Medulla oblongata (tissue), 1 donor: Measurements from ENCODE around the gene C1orf159.
"Not testable (repeated sequence)": the region's sequence is repeated elsewhere in the genome, so short reads cannot be mapped to it uniquely, and the experiment has no call there.

ENCODE experiments used
- DNase-seq: peaks from one replicate; pipeline ENCODE4 v3.0.0-alpha.2; 2015; ENCODE audit errors: extremely low spot score

Gene C1orf159

DNA sequence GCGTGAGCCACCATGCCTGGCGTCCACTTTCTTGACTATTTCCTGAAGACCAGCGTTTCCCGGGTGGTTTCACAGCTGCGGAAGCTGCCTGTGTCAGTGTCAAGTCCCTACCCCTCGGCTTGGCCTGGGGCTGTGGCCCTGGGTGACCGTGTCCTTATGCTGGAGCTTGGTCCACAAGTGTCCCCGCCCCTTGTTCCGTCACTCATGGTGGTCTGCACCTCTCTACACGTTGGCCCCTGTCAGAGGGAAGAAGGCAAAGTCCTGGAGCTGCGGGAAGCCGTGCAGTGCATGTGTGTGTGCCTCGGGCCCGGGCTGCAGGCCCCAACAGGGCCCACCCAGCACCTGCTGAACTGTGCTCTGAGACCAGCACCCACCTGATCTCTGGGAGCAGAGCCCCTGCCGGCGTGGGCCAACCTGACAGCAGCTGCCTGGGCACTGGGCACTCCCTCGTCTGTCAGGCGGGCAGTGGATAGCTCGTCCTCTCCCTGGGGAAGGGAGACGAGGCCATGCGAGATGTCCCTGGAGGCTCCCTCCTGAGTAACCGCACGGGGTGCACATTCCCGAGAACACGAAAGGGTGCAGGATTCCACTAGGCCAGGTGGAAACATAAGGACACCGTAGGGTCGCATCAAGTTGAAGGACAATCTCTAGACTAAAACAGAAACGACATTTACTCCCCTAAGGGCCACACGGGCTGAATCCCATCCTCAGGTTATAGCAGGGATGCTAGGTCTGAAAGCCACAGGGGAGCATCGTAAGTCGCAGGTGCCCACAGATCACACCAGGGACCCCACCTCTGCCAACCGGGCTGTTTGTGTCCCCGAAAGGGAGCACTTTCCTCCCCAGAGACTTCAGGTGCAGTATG lies 2.4 kb upstream of the C1orf159 start:
- DNase-seq, result no peak

DNA sequence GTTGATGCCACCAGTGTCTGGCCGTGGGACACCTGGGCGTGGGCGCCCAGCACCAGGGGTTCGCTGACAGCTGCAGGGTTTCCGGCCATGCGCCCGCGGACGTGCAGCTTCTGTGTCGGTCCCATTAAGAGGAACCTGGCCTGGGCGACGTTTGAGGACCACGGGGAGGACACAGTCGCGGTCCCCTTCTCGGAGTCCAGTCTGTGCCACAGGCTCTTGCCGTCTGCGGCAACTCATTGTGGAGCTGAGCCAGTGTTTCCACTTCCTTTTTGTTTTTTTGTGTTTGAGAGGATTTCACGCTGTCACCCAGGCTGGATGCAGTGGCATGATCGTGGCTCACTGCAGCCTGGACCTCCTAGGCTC lies 1.6 kb upstream of the C1orf159 start:
- DNase-seq, result no peak

DNA sequence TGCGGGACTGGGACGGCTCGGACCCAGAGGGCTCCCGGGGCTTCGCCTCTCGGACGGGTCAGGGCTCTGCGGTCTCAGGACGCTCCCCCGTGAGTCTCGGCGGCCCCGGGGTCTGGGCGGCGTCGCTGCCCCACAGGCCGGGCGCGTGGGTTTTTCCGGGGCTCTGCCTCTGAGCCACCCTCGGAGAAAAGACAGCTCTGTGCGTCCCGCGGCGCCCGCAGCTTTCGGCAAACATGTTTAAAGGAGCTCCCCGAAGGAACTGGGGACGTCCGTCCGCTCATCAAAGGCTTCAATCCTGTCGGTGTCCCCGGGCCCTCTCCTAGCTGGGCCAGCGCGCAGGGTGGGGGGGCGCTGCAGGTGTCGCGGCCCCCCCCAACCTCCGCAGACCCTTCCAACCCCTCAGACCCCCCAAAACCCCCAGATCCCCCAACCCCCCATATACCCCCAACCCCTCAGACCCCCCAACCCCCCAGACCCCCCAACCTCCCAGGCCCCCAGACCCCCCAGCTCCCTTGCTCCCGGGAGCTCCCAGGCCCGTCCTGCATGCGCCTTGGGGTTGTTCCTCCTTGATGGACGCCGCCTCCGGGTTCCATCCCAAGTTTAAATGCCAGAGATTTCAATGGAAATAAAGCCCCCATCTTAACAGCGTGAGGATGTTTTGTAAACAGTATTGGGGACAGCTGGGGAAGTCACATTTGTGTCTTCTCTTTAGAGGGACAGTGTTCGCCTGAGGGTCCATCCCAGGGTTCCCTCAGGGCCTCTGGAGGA lies 996 bp upstream of the C1orf159 start:
- no peak for DNase-seq

DNA sequence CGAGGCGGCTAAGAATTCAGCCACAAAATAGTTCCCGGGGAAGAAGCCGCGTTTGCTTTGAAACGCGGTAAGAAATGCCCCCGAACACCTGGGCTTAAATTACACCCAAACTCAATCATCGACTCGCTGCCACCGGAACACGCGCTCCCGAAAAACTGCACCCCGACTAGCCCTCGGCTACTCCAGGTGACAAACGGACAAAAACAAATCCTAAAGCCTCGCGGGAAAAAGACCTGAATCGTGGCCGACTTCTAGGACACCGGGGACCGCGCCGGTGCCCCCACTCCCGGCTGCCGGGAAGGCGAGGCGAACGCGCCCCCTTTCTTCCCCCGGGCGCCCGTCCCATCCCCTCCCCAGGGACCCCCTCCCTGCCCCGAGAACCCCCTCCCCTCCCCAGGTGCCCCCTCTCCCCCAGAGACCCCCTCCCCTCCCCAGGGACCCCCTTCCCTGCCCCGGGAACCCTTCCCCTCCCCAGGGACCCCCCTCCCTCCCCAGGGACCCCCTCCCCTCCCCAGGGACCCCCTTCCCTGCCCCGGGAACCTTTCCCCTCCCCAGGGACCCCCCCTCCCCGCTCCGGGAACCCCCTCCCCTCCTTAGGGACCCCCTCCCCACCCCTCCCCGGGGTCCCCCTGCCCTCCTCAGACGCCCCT lies 628 bp downstream of the C1orf159 start:
- no peak for DNase-seq

DNA sequence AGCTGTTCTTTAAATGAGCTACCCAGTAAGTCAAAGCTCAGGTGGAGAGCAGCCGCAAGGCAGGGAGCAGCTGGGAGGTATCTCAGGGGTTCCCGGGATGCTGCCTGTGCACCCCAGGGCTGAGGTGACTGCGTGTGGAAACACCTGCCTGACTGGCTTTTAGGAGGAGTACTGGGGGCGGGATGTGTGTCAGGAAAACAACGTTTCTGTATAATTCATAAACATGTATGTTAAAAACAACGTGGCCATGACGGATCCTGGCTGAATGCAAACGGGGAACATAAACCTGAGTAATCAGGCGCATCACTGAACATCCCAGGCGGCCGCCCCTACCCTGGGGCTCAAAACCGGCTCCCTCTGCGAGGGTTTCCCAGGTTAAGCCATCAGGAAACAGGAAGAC lies 1.5 kb downstream of the C1orf159 start:
- no peak for DNase-seq

DNA sequence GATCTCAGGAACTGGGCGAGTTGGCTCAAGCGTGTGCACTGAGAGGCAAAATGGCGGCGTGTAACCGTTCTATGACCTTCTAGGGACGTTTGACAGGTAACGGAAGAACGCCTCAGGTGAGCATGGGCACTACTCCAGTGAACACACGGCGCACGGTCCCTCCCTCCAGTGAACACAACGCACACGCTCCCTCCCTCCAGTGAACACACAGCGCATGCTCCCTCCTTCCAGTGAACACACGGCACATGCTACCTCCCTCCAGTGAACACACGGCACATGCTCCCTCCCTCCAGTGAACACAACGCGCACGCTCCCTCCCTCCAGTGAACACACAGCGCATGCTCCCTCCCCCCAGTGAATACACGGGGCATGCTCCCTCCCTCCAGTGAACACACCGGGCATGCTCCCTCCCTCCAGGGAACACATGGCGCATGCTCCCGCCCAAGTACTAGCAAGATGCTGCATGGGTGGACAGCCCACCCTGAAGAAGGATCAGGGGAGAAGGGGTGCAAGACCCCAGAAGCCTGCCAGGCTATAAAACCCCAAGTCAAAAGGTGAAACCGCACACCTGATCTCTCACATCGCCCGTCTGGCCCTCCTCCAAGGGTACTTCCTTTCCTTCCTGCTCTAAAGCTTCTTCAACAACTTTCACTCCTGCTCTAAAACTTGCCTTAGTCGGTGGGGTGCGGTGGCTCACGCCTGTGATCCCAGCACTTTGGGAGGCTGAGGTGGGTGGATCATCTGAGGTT lies 3.5 kb downstream of the C1orf159 start:
- no peak for DNase-seq

DNA sequence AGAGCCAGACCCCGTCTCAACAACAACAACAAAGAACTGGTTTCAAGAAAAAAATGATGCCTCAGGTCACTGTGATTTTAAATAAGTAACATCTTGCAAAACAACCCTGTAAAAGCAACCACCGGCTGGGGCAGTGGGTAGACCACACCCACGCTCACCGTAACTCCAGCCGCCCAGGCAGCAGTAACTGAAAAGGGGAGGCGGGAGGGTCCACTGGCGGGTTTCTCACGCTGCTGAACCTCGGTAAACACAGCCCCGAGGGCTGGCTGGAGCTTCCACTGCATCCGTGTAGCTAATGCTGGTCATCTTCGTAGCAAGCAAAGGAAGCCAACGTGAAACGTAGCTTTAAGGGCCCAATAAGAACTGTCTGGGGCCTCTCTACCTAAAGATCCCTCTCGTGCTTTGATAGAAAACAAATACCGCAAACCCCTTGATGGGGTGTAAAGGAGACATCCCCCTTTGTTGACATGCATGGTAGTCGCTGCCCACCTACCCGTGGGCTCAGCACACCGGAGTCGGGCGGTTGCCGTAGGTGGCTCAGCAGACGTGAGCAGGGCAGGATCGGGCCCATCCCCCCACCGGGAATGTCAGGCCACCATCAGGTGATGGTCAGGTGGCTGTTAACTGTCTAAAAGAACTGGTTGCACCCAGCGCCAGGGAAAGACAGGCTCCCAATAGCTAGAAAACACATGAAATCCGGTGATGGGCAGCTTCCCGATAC lies 4.2 kb downstream of the C1orf159 start:
- no peak for DNase-seq

DNA sequence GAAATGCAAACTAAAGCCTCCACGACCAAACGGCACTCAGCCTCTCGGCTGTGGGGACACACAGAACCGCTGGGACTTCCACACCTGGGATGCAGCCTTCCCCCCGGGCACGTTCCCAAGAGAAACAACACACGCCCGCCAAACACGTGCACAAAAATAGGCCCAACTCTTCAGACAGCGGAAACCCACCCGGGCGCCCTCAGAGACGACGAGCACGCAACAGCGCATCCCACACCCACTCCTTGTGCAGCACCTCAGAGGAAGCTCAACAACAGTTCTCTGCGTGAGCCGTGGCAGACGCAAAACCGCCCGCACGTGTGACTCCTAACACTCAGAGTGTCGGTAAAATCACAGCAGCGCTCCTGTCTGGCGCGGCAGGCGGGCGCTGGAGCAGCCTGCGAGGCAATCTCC lies 5.3 kb downstream of the C1orf159 start:
- no peak for DNase-seq

DNA sequence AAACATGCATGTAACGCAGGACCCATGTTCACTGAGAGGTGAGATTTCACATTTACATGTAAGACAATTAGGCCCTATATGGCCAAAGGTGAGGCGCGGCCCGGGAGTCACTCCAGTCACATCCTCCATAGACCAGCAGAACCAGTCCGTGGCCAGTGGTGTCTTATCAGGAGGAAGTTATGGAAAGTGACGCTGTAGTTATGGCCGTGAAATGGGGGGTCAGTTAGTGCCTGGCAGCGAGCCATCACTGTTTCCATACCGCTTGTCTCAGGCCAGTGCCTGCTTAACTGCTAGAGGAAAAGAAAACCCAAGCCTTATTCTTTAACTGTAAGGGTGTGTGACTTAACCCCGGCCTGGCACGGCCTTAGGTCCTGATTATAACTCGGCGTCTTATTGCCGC lies 6.1 kb downstream of the C1orf159 start:
- DNase-seq, result no peak

DNA sequence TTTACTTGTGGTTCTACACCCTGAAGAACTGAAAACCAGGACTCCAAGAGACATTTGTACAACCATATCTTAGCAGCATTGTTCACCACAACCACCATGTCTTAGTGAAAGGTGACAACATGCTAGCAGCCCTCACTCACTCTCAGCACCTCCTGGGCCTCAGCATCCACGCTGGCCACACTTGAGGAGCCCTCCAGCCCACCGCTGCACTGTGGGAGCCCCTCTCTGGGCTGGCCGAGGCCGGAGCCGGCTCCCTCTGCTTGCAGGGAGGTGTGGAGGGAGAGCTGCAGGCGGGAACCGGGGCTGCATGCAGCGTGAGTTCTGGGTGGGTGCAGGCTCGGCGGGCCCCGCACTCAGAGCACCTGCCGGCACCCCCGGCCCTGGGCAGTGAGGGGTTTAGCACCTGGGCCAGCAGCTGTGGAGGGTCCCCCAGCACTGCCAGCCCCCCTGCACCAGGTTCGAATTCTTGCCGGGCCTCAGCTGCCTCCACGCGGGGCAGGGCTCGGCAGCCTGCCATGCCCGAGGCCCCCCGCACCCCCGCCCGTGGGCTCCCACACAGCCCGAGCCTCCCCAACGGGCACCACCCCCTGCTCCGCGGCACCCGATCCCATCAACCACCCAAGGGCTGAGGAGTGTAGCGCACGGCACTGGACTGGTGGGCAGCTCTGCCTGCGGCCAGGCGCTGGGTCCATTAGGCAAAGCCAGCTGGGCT lies 9.2 kb downstream of the C1orf159 start:
- no peak for DNase-seq

DNA sequence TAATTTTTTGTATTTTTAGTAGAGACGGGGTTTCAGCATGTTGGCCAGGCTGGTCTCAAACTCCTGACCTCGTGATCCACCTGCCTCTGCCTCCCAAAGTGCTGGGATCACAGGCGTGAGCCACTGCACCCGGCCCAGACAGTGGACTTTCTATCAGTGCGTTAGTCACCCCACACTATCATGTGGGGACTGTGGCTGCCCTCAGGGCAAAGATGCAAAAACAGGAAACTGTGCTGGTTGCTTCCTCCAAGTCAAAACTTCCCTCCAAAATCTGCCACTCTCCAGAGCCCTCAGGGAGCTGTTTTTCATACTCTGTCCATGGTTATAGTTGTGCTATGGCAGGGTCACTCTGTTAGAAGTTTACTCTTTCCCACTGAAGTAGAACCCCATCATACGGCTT lies 11.7 kb downstream of the C1orf159 start:
- not testable (repeated sequence) for DNase-seq

DNA sequence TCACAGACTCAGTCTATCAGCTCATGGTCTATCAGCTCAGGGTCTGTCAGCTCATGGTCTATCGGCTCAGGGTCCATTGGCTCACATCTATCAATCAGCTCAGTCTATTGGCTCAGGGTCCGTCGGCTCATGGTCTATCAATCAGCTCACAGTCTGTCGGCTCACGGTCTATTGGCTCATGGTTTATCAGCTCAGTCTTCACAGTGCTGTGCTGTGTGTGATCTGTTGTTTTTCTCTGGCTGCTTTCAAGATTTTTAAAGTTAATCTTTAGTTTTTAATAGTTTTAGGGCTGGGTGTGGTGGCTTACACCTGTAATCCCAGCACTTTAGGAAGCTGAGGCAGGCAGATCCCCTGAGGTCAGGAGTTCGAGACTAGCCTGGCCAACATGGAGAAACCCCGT lies 14.4 kb downstream of the C1orf159 start:
- no peak for DNase-seq

DNA sequence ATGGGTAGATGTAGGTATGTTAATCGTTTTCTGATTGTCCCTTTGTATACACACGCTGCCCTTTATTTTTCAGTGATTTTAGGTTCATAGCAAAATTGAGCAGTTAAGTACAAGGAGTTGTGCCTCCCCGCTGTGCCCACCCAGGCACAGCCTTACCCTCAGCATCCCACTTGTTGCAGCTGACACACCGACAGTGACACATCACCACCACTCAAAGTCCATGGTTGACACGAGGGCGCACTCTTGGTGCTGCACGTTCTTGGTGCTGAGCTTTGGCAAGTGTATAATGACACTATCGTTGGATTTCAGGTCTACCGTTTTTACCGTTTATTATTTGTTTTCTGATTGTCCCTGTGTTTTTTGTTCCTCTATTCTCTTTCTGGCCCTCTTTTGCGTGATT lies 15.6 kb downstream of the C1orf159 start:
- DNase-seq, result no peak

DNA sequence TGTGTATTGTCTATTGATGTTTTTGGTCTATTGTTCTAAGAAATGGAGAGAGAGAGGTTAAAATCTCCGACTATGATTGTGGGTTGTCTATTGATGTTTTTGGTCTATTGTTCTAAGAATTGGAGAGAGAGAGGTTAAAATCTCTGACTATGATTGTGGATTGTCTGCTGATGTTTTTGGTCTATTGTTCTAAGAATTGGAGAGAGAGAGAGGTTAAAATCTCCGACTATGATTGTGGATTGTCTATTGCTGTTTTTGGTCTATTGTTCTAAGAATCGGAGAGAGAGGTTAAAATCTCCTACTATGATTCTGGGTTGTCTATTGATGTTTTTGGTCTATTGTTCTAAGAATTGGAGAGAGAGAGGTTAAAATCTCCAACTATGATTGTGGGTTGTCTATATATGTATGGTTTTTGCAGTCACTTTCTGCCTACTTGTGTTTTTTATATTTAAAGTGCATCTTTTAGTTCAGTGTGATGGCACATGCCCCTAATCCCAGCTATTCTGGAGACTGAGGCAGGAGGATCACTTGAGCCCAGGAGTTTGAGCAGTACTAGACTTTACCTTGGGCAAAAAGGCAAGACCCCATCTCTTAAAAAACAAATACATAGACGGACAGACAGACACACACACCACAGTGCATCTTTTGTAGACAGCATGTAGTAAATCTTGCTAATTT lies 16.2 kb downstream of the C1orf159 start:
- no peak for DNase-seq

DNA sequence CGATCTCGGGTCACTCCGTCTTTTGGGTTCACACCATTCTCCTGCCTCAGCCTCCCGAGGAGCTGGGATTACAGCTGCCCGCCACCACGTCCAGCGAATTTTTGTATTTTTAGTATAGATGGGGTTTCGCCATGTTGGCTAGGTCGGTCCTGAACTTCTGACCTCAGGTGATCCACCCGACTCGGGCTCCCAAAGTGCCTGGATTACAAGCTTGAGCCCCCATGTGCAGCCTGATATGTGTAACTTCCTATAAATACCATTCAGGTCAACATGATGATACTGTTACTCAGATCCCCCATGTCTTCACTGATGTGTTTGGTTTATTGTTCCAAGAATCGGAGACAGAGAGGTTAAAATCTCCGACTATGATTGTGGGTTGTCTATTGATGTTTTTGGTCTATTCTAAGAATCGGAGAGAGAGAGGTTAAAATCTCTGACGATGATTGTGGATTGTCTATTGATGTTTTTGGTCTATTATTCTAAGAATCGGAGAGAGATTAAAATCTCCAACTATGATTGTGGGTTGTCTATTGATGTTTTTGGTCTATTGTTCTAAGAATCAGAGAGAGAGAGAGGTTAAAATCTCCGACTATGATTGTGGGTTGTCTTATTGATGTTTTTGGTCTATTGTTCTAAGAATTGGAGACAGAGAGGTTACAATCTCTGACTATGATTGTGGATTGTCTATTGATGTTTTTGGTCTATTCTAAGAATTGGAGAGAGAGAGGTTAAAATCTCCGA lies 17.0 kb downstream of the C1orf159 start:
- DNase-seq, result no peak

DNA sequence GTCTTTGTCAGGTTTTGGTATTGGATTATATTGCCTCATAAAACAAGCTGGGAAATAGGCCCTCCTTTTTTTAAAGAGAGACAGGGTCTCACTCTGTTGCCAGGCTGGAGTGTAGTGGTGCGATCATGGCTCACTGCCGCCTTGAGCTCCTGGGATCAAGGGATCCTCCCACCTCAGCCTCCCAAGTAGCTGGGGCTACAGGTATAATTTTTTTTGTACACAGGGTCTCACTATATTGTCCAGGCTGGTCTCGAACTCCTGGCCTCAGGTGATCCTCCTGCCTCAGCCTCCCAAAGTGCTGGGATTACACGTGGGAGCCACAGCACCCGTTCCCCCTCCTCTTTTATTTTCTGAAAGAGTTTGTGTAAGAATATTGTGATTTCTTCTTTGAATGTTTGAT lies 19.8 kb downstream of the C1orf159 start:
- DNase-seq, result not testable (repeated sequence)

DNA sequence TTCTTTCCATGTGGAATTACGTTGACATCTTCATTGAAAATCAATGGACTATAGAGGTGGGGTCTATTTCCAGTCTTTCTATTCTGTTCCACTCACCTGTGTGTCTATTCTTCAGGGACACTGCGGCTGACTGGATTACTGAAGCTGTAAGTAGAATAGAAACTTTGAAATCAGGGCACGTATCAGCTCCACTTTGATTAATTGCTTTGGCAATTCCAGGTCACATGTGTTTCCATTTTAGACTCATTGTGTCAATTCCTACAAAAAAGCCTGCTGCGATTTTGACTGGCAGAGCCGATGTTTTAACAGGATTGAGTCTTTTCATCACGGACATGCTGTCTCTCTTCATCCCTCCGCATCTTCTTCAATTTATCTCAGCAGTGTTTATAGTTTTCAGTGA lies 20.9 kb downstream of the C1orf159 start:
- DNase-seq, result no peak

DNA sequence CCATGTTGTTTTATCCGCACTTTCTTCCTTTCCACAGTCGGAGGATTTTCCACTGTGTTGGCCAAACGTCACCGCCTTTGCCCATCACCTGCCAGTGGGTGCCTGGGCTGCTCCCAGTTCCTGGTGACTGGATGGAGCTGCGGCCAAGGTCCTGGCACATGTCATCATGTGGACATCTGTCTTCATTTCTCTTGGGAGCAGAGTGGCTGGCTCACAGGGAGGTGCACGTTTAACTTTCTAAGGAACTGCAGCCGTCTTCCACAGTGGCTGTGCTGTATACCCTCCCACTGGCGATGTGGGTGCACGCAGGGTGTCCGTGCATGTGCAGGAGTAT lies 22.3 kb downstream of the C1orf159 start:
- DNase-seq, result no peak

DNA sequence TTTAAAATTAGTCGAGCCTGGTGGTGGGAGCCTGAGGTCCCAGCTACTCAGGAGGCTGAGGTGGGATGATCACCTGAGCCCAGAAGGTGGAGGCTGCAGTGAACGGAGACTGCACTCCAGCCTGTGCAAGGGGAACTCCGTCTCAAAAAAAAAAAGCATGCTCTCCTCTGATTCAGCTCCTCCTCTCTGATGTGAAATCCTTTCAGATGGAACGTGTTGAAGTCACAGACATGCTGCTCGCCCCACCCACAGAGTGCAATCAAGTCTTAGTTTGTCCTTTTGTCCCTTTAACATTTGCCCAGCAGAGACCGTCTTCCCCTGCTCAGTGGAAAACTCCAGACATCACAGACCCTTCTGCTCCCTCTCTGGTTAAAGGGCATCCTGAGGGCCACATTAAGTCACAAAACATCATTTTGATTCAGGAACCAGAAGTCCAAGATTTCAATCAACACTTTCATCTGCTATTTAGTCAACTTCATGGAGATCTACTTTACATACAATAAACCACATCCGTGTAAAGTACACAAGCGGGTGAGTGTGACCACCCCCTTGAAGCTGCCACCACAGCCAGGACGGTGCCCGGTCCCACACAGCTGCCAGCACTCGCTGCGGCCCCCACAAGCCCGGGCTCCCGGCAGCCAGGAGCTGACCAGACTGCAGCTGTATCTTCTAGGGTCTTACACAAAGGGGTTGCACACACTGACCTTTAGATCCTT lies 22.8 kb downstream of the C1orf159 start:
- no peak for DNase-seq
